ENCODE measurements around the gene EMILIN2.

DNA sequence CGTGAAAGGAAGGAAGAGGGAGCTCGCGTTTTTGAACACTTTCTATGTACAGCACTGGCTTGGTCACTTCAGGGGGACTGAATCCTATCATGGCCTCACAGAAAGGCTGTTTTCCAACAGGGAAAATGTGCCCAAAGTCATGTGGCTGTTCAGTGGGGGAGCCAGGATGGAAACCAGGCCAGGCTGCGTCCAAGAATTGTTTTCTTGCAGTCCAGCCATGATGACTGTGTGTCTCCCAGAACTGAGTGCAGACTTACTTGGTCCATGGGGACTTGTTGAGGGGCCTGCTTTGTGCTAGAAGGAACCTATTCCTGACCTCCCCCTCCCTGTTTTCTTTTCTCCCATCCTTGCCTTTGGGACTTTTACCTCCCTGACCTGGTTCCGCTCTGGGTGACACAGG is 46.9 kb downstream of the EMILIN2 start:
- TF ChIP-seq CTCF (IDR thresholded peaks at IDR 0.05; ENCODE audit: low read depth, low read length) (no peak), POLR2A (IDR thresholded peaks at IDR 0.05; ENCODE audit: extremely low read depth, insufficient read length) (no peak), MYC (IDR thresholded peaks at IDR 0.05; ENCODE audit: low read depth, low read length) (no peak)
- TF ChIP-seq, protein P1, sequence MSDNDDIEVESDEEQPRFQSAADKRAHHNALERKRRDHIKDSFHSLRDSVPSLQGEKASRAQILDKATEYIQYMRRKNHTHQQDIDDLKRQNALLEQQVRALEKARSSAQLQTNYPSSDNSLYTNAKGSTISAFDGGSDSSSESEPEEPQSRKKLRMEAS (IDR thresholded peaks at IDR 0.05; ENCODE audit: low read depth, low read length), result no peak
